GM12892 (cell line): ENCODE data around the gene COX6A1.
"Not testable (repeated sequence)": the region's sequence is repeated elsewhere in the genome, so short reads cannot be mapped to it uniquely, and the experiment has no call there.

Source experiments
- DNase-seq: peaks from one replicate; pipeline ENCODE4 v3.0.0; 2011; ENCODE audit not compliant: insufficient read length
- FAIRE-seq: peaks from 2 replicates; lab custom pipeline; 2011; peaks lifted over from hg19 to GRCh38; lab: Jason Lieb, UNC
- POLR2A ChIP-seq: IDR thresholded peaks from 2 replicates; pipeline ENCODE4 v1.6.1; 2011; ENCODE audit warnings: low read depth, low read length, control low read depth
- POLR2AphosphoS5 ChIP-seq: IDR thresholded peaks from 2 replicates; pipeline ENCODE4 v1.6.1; 2011; ENCODE audit warnings: low read depth, low read length, control low read depth
- TAF1 ChIP-seq: IDR thresholded peaks from 2 replicates; pipeline ENCODE4 v1.6.1; 2011; ENCODE audit warnings: low read depth, mild to moderate bottlenecking, control low read depth, low read length, borderline replicate concordance

The COX6A1 gene

DNA sequence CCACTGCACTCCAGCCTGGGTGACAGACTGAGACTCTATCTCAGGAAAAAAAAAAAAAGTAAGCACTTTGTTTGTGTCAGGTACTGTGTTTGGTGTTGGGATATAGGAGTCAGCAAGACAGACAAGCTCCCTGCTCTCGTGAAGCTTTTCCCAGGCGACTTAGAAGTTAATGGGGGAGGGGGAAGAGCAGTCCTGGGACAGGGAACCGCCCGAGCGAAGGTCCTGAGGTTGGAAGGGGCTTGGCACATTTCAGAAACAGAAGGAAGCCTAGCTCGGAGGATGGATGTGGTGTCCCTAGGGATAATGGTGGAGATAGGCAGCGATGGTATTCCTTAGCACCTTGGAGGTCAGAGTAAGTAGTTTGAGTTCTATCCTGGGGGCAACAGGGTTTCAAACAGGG lies 8.5 kb upstream of the COX6A1 start:
- no peak for DNase-seq

DNA sequence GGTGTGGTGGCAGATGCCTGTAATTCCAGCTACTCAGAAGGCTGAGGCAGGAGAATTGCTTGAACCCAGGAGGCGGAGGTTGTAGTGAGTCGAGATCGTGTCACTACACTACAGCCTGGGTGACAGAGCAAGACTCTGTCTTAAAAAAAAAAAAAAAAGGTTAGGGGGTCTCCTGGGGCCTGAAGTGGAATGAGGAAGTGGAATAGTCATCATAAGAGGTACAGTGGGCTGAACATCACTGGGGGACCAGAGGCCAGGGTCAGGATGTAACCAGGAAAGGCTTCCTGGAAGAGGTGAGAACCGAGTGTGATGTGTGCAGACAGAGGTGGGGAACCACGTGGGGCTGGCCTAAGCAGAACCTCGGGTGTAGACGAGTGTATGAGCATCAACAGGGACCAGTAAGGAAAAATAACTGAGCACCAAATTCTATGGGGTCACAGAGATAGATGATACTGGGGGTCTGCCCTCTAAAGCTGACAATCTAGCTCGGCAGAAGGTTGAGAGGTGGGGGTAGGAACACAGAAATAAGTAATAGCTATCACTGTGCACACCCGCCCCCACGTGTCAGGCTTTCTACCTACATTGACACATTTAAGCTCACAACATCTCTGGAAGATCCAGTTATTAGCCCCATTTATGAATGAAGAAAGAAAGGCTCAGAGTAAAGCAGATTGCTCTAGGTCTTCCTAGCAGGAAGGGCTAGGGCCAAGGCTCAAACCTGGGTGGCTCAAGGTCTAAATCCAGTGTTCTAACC lies 5.0 kb upstream of the COX6A1 start:
- no peak for DNase-seq
- FAIRE-seq, result no peak
- no peak for TF ChIP-seq POLR2A
- no peak for TF ChIP-seq TAF1
- TF ChIP-seq POLR2AphosphoS5, result no peak

More for the DNA sequence above, 8.5 kb upstream of the COX6A1 start:
- no peak for FAIRE-seq
- TF ChIP-seq POLR2A, result no peak
- no peak for TF ChIP-seq TAF1
- TF ChIP-seq POLR2AphosphoS5, result no peak

DNA sequence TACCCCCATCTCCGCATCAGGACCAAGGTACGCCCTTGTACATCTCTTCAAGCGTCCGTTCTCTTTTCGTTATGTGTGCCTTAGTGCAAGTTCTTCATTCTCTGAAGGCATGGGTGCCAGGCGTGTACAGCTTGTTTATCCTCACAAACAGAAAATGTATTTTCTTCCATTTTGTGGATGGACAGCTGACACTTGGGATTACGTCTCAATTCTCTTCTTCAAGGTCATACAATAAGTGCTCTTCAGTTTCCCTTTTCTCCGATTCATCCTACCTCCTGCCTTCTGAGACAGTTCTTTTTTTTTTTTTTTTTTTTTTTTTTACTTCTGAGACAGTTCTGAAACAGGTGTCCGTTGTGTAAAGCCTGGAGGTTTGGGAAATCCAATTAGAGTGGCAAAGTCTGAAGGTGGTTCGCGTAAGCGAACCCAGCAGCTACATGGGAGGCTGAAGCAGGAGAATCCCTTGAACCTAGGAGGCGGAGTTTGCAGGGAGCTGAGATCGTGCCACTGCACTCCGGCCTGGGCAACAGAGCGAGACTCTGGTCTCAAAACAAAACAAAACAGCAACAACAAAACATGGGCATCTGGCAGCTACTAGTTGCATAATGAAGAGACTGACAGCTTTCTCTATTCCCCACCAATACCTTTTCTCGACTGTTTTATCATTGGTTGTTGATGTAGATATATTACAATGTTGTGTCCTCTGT lies 734 bp downstream of the COX6A1 start:
- TF ChIP-seq POLR2A (no peak), TAF1 (no peak), POLR2AphosphoS5 (no peak)
- DNase-seq (no peak), FAIRE-seq (no peak)

DNA sequence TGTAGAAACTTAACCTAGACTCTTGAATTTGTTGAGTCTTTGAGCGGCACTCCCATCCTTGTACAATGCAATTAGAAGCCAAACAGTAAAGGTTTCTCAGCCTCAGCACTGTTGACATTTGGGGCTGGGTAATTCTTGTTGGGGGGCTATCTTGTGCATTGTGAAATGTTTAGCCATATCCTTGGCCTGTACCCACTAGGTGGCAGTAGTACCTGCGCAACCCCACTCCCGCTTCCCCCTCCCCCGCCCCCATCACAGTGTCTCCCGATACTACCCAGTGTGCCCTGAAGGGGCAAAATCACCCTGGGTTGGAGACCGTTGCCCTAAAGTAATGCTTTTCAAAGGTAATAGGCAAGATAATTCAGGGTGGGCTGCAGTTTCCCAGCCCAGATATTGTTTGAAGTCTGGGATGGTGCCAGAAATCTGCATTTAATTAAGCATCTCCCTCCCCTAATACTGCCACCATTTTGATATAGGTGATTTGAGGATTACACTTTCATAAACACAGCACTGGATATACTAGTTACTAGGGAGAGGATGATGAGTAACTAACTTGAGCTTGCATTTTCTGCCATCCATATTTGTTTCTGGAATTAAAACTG lies 1.8 kb downstream of the COX6A1 start:
- no peak for TF ChIP-seq POLR2AphosphoS5
- TF ChIP-seq TAF1, result no peak
- no peak for TF ChIP-seq POLR2A
- DNase-seq (peak; percentile 67), FAIRE-seq (peak; percentile 62)

DNA sequence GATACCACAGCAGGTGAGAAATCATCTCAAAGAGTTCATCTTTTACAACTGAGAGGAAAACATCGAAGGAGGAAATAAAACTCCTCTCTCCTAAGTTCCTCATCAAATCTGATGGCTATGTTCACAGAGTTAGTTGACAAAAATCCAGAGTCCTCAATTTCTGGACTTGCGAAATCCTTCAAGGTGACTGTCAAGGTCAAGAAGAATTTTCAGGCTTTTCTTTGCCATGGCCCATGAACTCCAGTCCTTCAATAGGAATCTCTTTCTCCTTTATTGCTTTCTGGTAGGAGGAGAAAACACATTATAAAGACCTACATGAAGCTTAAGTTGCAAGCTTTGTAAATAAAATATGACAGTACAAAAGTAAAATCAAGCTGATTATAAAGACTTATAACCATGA lies 6.8 kb downstream of the COX6A1 start:
- TF ChIP-seq POLR2A, result no peak
- TF ChIP-seq TAF1, result no peak
- no peak for TF ChIP-seq POLR2AphosphoS5
- DNase-seq (no peak), FAIRE-seq (no peak)

DNA sequence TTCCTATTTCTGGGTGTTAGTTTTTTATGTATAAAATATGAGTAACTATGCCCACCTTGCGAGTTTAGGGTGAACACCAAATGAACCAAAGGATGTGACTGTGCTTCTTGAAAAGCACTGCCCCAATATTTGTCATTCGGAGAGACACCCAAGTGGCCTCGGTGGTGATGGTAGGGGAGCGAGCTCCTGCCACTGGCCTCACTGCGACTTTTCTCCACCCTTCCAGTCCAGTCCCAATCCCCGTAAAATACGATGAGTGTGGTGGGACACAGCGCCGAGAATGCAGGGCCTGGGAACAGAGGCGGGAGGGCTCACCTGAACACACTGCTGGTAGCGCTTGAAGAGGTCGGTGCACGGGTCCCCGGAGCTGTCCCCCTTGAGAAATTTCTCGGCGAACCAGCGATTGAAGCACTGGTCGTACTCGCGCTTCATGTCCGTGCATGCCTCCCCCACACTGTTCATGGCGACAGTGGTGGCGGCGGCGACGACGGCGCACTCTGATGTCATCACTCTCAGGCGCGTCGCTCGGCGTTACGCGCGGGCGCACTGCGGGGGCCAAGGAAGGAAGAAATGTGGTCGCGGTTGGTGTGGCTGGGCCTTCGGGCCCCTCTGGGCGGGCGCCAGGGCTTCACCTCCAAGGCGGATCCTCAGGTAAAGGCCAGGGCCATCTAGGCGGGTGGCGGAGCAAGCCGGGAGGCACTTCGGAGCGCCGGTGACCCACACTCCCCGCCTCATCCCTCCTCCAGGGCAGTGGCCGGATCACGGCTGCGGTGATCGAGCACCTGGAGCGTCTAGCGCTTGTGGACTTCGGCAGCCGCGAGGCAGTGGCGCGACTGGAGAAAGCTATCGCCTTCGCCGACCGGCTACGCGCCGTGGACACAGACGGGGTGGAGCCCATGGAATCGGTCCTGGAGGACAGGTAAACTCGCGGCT lies 8.3 kb downstream of the COX6A1 start, which contains the start of the genes GATC and TRIAP1:
GATC (plus strand) TSS at position 534 of the 933 bp plus-strand sequence; CDS start at position 571, 37 bp downstream.
TRIAP1 (minus strand) TSS at position 474 of the 933 bp plus-strand sequence; CDS start at position 462, 12 bp downstream.
- FAIRE-seq (peak; percentile 96), DNase-seq (peak; percentile 77)
- TF ChIP-seq TAF1, result peak; percentile 82
- peak; percentile 93 for TF ChIP-seq POLR2A
- TF ChIP-seq POLR2AphosphoS5, result peak; percentile 93

DNA sequence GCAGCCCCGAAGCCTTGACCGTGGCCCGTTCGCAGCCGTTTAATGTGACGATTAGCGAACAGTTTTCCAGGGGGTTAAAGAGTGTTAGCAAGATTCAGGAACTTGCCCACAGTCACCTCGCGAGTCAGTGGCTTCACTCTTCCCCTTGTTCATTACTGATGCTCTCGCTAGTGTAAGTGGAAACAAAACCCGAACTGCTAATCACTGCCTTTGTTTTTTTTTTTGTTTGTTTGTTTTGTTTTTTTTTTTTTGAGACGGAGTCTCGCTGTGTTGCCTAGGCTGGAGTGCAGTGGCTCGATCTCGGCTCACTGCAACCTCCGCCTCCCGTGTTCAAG lies 8.9 kb downstream of the COX6A1 start:
- FAIRE-seq, result not testable (repeated sequence)

DNA sequence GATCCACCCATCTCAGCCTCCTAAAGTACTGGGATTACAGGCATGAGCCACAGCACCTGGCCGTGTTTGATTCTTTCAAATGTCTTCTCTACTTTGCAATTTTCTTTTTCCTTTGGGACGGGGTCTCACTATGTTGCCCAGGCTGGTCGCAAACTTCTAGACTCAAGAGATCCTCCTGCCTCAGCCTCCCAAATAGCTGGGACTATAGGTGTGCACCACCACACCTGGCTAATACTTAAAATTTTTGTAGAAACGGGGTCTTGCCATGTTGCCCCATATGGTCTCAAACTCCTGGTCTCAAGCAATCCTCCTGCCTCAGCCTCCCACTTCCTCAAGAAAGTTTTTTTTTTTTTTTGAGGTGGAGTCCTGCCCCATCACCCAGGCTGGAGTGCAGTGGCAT lies 10.1 kb downstream of the COX6A1 start:
- TF ChIP-seq POLR2A (no peak), TAF1 (no peak), POLR2AphosphoS5 (no peak)
- no peak for DNase-seq
- no peak for FAIRE-seq

More for the DNA sequence above, 8.9 kb downstream of the COX6A1 start:
- DNase-seq, result not testable (repeated sequence)

DNA sequence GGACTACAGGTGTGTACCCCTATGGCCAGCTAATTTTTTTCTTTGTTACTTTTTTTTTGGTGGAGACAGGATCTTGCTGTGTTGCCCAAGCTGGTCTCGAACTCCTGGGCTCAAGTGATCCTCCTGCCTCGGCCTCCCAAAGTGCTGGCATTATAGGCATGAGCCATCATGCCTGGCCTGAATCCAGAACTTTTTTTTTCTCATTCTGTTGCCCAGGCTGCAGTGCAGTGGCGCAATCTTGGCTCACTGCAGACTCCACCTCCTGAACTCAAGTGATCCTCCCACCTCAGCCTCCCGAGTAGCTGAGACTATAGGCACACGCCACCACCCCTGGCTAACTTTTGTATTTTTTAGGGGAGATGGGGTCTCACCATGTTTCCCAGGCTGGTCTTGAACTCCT lies 14.6 kb downstream of the COX6A1 start:
- not testable (repeated sequence) for DNase-seq, FAIRE-seq

DNA sequence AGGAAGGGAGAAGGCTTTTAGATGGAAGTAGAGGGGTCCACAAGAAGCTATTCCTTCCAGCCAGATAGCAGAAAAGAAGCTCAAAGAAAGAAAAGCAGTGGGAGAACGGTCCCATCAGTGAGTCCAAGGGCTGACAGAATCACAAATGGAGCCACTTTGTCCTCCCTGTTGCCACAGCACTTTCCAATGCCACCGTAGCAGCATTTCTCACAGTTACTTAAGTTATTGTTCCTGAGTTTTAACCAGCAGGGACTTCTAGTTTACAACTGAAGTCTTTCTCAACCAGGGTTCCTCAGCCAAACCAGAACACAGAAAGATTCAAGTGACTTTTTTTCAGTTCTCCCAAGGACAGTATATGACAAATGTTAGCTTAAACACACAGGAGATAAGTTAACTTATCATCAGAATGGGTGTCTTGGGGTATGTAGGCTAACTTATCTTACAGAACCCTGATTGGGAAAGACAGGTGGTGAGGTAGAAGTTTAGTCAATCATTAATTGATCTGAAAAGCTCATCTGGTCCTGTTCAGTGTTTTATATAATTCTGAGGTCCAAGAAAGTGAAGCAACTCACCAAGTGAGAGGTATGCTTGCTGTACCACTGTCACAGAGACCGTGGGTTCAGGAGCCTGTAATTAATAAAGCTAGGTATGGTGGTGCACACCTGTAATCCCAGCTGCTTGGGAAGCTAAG lies 15.3 kb downstream of the COX6A1 start:
- no peak for FAIRE-seq
- TF ChIP-seq POLR2AphosphoS5 (no peak), TAF1 (no peak), POLR2A (no peak)
- no peak for DNase-seq

DNA sequence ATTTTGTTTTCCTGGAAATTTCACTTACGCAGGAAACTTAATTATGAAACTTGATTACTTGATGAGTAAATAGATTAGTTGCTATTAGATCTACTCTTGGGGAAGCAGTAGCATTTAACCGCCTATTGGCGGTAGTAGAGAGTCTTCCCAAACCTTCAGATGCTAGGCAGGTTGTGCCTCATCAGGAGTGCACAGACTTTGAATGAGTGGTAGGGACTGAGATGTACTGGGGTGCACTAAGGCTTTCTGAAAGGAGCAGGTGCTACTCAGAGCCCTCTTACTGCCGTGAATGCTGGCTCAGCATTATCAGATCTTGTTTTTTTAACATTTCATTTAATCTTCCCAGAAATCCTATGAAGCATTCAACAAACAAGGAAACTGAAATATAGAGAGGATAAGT lies 16.1 kb downstream of the COX6A1 start:
- DNase-seq (no peak), FAIRE-seq (peak; percentile 36)
- TF ChIP-seq TAF1 (no peak), POLR2AphosphoS5 (no peak), POLR2A (no peak)
